ENCODE measurements around the gene ZNF829.

- TF ChIP-seq CTCF (IDR thresholded peaks at IDR 0.05; ENCODE audit: poor library complexity, severe bottlenecking) (no peak), POLR2AphosphoS5 (IDR thresholded peaks at IDR 0.05) (no peak), EZH2 (IDR thresholded peaks at IDR 0.05; ENCODE audit: borderline replicate concordance, insufficient read depth, low read length, poor library complexity, severe bottlenecking) (no peak), MXI1 (conservative IDR thresholded peaks at IDR 0.05; ENCODE audit: poor library complexity, severe bottlenecking) (no peak)
Observed at GRCh38 chr19:36851898-36852297, 64.2 kb downstream of the ZNF829 start.
